NOMO-1 treated with dmso at 0.1 percent for 144 hours (cell line): Measurements from ENCODE around the gene SCGB2B2.
"Not testable (repeated sequence)": the region's sequence is repeated elsewhere in the genome, so short reads cannot be mapped to it uniquely, and the experiment has no call there.

ENCODE experiments used
- DNase-seq: peaks from one replicate; lab custom pipeline; 2025; ENCODE audit not compliant: unreplicated experiment; lab: John Stamatoyannopoulos, UW

The SCGB2B2 gene

GRCh38 chr19:34669305-34669704 lies 7.7 kb downstream of the SCGB2B2 start:
- no peak for DNase-seq

- DNase-seq = not testable (repeated sequence)
These were observed 8.3 kb downstream of the SCGB2B2 start for GRCh38 chr19:34668690-34669089.

- not testable (repeated sequence) for DNase-seq
These were observed 8.8 kb downstream of the SCGB2B2 start for GRCh38 chr19:34668077-34668689.

GRCh38 chr19:34667349-34668076 lies 9.4 kb downstream of the SCGB2B2 start:
- no peak for DNase-seq

GRCh38 chr19:34666958-34667265 lies 10.0 kb downstream of the SCGB2B2 start:
- no peak for DNase-seq

- no peak for DNase-seq
These were observed 10.6 kb downstream of the SCGB2B2 start for GRCh38 chr19:34666200-34666957.

- not testable (repeated sequence) for DNase-seq
These were observed 11.7 kb downstream of the SCGB2B2 start for GRCh38 chr19:34665275-34665674.

- no peak for DNase-seq
These were observed 12.1 kb downstream of the SCGB2B2 start for GRCh38 chr19:34664870-34665269.

- no peak for DNase-seq
These were observed 12.8 kb downstream of the SCGB2B2 start for GRCh38 chr19:34664168-34664567.

- peak; percentile 3 for DNase-seq
These were observed 14.0 kb downstream of the SCGB2B2 start for GRCh38 chr19:34662919-34663318.

- DNase-seq = no peak
These were observed 15.6 kb downstream of the SCGB2B2 start for GRCh38 chr19:34661357-34661756.

- no peak for DNase-seq
These were observed 21.3 kb downstream of the SCGB2B2 start for GRCh38 chr19:34655651-34656050.

GRCh38 chr19:34654796-34655195 lies 22.2 kb downstream of the SCGB2B2 start:
- DNase-seq = no peak

GRCh38 chr19:34651747-34652146 lies 25.2 kb downstream of the SCGB2B2 start:
- no peak for DNase-seq

GRCh38 chr19:34649886-34650543 lies 26.9 kb downstream of the SCGB2B2 start:
- no peak for DNase-seq

- no peak for DNase-seq
These were observed 31.4 kb downstream of the SCGB2B2 start for GRCh38 chr19:34645551-34645950.

GRCh38 chr19:34644991-34645461 lies 31.9 kb downstream of the SCGB2B2 start:
- DNase-seq = no peak

- no peak for DNase-seq
These were observed 34.7 kb downstream of the SCGB2B2 start for GRCh38 chr19:34642241-34642640.

- no peak for DNase-seq
These were observed 37.4 kb downstream of the SCGB2B2 start for GRCh38 chr19:34639491-34640085.

- no peak for DNase-seq
These were observed 43.2 kb downstream of the SCGB2B2 start for GRCh38 chr19:34633802-34634201.
